Measurements from ENCODE around the gene RPSA. TPM values are rescaled to one million over a fixed set of nuclear protein-coding genes. Genes with fewer than 3 reads are reported as not detected.
"Not testable (repeated sequence)": the region's sequence is repeated elsewhere in the genome, so short reads cannot be mapped to it uniquely, and the experiment has no call there.

Gene RPSA
- polyA plus RNA-seq, 2 of the 4 experiments (the other 2 are of a cell fraction): 2,484 to 3,141 TPM

GRCh38 chr3:39457361-39457760, 50.8 kb downstream of the RPSA start:
- CTCF ChIA-PET: interaction anchor here (2.1 kb wide), 1 partner anchor 10 kb away, joined by 12 read pairs; no protein-coding TSS in a partner anchor
- FAIRE-seq (no peak), ATAC-seq (no peak), DNase-seq (ENCODE audit: low read depth in 1 of 2, low spot score in 1 of 2) (no peak)
- no peak overlapping the region for H3K4me3 ChIP-seq
- TF ChIP-seq CHD2 (IDR thresholded peaks at IDR 0.05; ENCODE audit: low read length, partially characterized antibody) (no peak), REST (IDR thresholded peaks at IDR 0.05) (no peak), NFE2L2 (conservative IDR thresholded peaks at IDR 0.05; ENCODE audit: low read length) (no peak), CHD4 (IDR thresholded peaks at IDR 0.05; ENCODE audit: borderline replicate concordance) (no peak), RFX5 (IDR thresholded peaks at IDR 0.05) (no peak), SMC3 (IDR thresholded peaks at IDR 0.05) (no peak), MAX (IDR thresholded peaks at IDR 0.05) (no peak), TFCP2L1 (CRISPR knock-in tag; IDR thresholded peaks at IDR 0.05) (no peak), CBX8 (IDR thresholded peaks at IDR 0.05) (no peak), GATA3 (IDR thresholded peaks at IDR 0.05; ENCODE audit: borderline replicate concordance) (no peak), ZFP36 (IDR thresholded peaks at IDR 0.05; ENCODE audit: borderline replicate concordance, partially characterized antibody) (no peak), USF2 (IDR thresholded peaks at IDR 0.05) (no peak), ZC3H11A (IDR thresholded peaks at IDR 0.05) (no peak), KDM5A (IDR thresholded peaks at IDR 0.05) (no peak)
- H3K4me1 ChIP-seq: no peaks in the 10 kb centered on the region
- H3K27ac ChIP-seq: no peak overlapping the region
- no peak overlapping the region for H3K4me2 ChIP-seq
- 54% methylated on average over 9 of the region's 9 CpGs for WGBS (ENCODE audit: missing lambda C conversion rate)
- POLR2A ChIA-PET: no interaction called here
- H3K9me3 ChIP-seq: no peaks in the 10 kb centered on the region

GRCh38 chr3:39458579-39458978, 52.1 kb downstream of the RPSA start:
- not testable (repeated sequence) for FAIRE-seq

GRCh38 chr3:39460677-39461076, 54.2 kb downstream of the RPSA start:
- Histone ChIP-seq H3K4me1 (no peaks in the 10 kb centered on the region), H3K4me2 (no peak overlapping the region), H3K4me3 (no peak overlapping the region), H3K9me3 (no peaks in the 10 kb centered on the region), H3K27ac (no peak overlapping the region)
- ChIA-PET POLR2A (no interaction called here), CTCF (interaction anchor here (1.1 to 1.6 kb wide), 2 partner anchors 10 to 13 kb away, joined by 4 to 5 read pairs; no protein-coding TSS in a partner anchor)
- ATAC-seq: no peak
- 61% methylated on average over 2 of the region's 2 CpGs for WGBS (ENCODE audit: missing lambda C conversion rate)
- no peak for DNase-seq (ENCODE audit: low read depth in 1 of 2, low spot score in 1 of 2)
- no peak for FAIRE-seq
- TF ChIP-seq REST (IDR thresholded peaks at IDR 0.05): no peak
- no peak for TF ChIP-seq HOXB13 (CRISPR knock-in tag; IDR thresholded peaks at IDR 0.05; ENCODE audit: low read depth)
- TF ChIP-seq SMC3 (IDR thresholded peaks at IDR 0.05): no peak
- TF ChIP-seq KDM1A (IDR thresholded peaks at IDR 0.05; ENCODE audit: low read depth): no peak
- no peak for TF ChIP-seq JUNB (IDR thresholded peaks at IDR 0.05)
- TF ChIP-seq CHD2 (IDR thresholded peaks at IDR 0.05; ENCODE audit: low read length, partially characterized antibody): no peak
- no peak for TF ChIP-seq CHD4 (IDR thresholded peaks at IDR 0.05; ENCODE audit: borderline replicate concordance)
- TF ChIP-seq TP53 (CRISPR knock-in tag; IDR thresholded peaks at IDR 0.05): no peak
- no peak for TF ChIP-seq ESRRA (IDR thresholded peaks at IDR 0.05; ENCODE audit: borderline replicate concordance, low read length)
- no peak for TF ChIP-seq NPAS2 (CRISPR knock-in tag; IDR thresholded peaks at IDR 0.05; ENCODE audit: borderline replicate concordance)
- TF ChIP-seq BHLHE40 (IDR thresholded peaks at IDR 0.05; ENCODE audit: low read depth, low read length): no peak
- no peak for TF ChIP-seq KDM5A (IDR thresholded peaks at IDR 0.05)
- TF ChIP-seq FOSB (CRISPR knock-in tag; IDR thresholded peaks at IDR 0.05): no peak
- TF ChIP-seq RARB (CRISPR knock-in tag; IDR thresholded peaks at IDR 0.05): no peak
- TF ChIP-seq MYC (IDR thresholded peaks at IDR 0.05; ENCODE audit: borderline replicate concordance, low read length): no peak
- no peak for TF ChIP-seq E2F6 (IDR thresholded peaks at IDR 0.05; ENCODE audit: borderline replicate concordance, low read depth)
- TF ChIP-seq RNF2 (IDR thresholded peaks at IDR 0.05; ENCODE audit: borderline replicate concordance, low read depth): no peak

More at GRCh38 chr3:39458579-39458978, 52.1 kb downstream of the RPSA start:
- POLR2A ChIA-PET; H3K9me3 ChIP-seq; DNase-seq (ENCODE audit: low read depth in 1 of 2, low spot score in 1 of 2); H3K27ac ChIP-seq; H3K4me3 ChIP-seq; H3K4me1 ChIP-seq; H3K4me2 ChIP-seq; ATAC-seq: not testable (repeated sequence)
- CTCF ChIA-PET: interaction anchor here (0.7 to 2.1 kb wide), 3 partner anchors 11 to 455 kb away, joined by 3 to 12 read pairs (median 3); no protein-coding TSS in a partner anchor
- 53% methylated on average over 5 of the region's 5 CpGs for WGBS (ENCODE audit: missing lambda C conversion rate)
